Left ventricle myocardium inferior (tissue), 1 donor: Measurements from ENCODE around the gene SLC6A11. TPM values are rescaled to one million over a fixed set of nuclear protein-coding genes. Genes with fewer than 3 reads are reported as not detected.

Source experiments
- DNase-seq: peaks from one replicate; pipeline ENCODE4 v3.0.0-alpha.2; 2020
- H3K27ac ChIP-seq: fragments of 200-600 bp; replicated peaks from 2 replicates; pipeline ENCODE4 v1.8.0; 2021
- H3K27me3 ChIP-seq: fragments of 200-600 bp; 2 replicates; pipeline ENCODE4 v1.8.0; 2021; ENCODE audit warnings: low read depth
- H3K36me3 ChIP-seq: fragments of 200-600 bp; 2 replicates; pipeline ENCODE4 v1.8.0; 2021
- H3K4me1 ChIP-seq: fragments of 200-600 bp; 2 replicates; pipeline ENCODE4 v1.8.0; 2021
- H3K4me3 ChIP-seq: fragments of 200-600 bp; 2 replicates; pipeline ENCODE4 v1.8.0; 2021; ENCODE audit warnings: mild to moderate bottlenecking, moderate library complexity
- H3K9me3 ChIP-seq: fragments of 200-600 bp; replicated peaks from 2 replicates; pipeline ENCODE4 v1.8.0; 2021
- intact Hi-C: fragments of 100-400 bp; cut with micrococcal nuclease; formaldehyde crosslinking; loops from one replicate; pipeline ENCODE4 v1.11.0; 2022
- total RNA-seq: library from RNA; stranded (reverse); fragmentation: NEBNext Ultra II Directional; extraction: Animal tissue kit (Norgen Biotek cat#: 25700); gene quantifications from one replicate; pipeline ENCODE4 v1.2.1, GENCODE V29; 2021
- TF ChIP-seq, protein P1 (sequence below): fragments of 200-600 bp; IDR thresholded peaks from 2 replicates; pipeline ENCODE4 v1.8.0; 2021; ENCODE audit warnings: antibody characterized with exemption, mild to moderate bottlenecking, borderline replicate concordance
- donor health status: DM: no; HTN: yes; CAD: no; lungs with severe emphysema.

Gene SLC6A11
- total RNA-seq, 1 donor from 2014 or later = not detected

DNA sequence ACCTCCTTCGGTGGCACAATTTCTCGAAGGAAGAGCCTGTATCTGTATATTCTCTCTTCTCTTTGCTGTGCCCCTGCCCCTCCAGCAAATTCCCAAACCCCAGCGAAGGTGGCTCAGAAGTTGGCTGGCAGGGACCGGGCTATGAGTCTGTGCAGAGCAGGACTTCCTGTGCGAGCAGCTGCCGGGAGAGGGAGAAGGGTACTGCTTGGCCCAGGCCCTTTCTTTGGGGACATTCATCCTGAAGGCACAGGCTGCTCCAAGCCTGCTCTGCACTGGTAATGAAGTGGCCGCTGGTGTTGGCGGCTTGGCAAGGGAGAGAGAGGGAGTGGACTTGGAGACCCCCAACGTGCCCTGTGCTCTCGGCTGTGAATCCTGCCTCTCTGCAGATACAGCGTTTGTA, 1.5 kb downstream of the SLC6A11 start:
- intact Hi-C loops = no loop called here
- no peak overlapping the region for H3K4me3 ChIP-seq
- no peak overlapping the region for H3K27ac ChIP-seq
- peaks cover 9% of the 10 kb centered on the region for H3K4me1 ChIP-seq
- DNase-seq = no peak
- peaks cover 86% of the 10 kb centered on the region for H3K27me3 ChIP-seq
- H3K36me3 ChIP-seq = no peaks in the 10 kb centered on the region
- TF ChIP-seq, protein P1, sequence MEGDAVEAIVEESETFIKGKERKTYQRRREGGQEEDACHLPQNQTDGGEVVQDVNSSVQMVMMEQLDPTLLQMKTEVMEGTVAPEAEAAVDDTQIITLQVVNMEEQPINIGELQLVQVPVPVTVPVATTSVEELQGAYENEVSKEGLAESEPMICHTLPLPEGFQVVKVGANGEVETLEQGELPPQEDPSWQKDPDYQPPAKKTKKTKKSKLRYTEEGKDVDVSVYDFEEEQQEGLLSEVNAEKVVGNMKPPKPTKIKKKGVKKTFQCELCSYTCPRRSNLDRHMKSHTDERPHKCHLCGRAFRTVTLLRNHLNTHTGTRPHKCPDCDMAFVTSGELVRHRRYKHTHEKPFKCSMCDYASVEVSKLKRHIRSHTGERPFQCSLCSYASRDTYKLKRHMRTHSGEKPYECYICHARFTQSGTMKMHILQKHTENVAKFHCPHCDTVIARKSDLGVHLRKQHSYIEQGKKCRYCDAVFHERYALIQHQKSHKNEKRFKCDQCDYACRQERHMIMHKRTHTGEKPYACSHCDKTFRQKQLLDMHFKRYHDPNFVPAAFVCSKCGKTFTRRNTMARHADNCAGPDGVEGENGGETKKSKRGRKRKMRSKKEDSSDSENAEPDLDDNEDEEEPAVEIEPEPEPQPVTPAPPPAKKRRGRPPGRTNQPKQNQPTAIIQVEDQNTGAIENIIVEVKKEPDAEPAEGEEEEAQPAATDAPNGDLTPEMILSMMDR = no peak
- no peaks in the 10 kb centered on the region for H3K9me3 ChIP-seq

DNA sequence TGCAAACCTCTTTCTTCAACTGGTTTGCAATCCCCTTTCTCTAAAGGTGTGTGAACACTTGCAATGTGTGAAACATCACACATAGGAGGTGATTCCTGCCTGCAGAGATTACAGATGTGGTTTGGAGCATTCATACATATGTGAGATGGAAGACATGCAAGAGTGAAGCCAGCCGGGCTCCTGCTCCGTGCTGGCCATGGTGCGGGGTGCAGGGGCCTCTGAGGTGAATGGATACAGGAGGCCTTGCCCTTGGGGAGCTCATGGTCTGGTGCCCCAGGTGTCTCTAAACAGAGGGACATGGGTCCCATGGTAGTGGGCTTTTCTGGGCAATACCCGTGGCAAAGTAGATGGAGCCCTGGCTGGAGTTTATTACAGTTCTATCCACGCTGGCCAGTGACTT, 6.0 kb downstream of the SLC6A11 start:
- Histone ChIP-seq H3K4me3 (no peak overlapping the region), H3K27ac (no peak overlapping the region), H3K36me3 (no peaks in the 10 kb centered on the region), H3K9me3 (peaks cover 13% of the 10 kb centered on the region), H3K27me3 (peaks cover 60% of the 10 kb centered on the region), H3K4me1 (no peaks in the 10 kb centered on the region)
- intact Hi-C loops = no loop called here
- TF ChIP-seq, protein P1 = no peak
- no peak for DNase-seq

DNA sequence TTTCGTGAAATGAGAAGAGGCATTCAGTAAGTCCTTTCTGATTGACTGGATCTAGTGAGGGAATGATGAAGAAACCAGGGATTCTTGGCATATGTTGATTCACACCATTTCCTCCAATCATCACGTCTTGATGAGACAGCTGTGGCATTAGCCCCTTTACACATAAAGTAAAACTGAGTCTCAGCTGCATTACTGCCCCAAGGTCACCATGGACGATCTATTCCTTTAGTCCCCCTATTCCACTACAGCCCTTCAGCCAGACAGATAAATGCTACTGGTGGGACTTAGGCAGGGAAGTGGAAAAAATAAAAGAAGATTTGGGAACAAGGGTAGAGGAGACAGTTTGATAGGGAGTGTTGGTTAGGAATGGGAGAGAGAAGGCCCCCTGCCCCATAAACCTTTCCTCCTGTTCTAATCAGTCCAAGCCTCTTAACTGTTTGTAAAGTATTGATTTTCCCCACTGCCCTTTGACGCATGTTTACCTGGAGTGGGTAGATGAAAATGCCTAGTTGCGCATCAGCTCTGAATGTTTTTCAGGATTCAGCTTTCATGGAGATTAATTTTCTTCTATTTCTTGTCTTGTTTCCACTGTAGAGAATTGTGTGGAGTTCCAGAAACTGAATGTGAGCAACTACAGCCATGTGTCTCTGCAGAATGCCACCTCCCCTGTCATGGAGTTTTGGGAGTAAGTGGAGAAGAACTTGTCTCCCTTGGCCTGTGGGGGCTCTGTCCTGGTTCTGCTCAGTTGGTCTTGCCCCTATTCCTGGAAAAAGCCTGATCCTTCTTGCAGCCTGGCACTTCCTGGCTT, 6.9 kb downstream of the SLC6A11 start:
- Histone ChIP-seq H3K9me3 (peaks cover 13% of the 10 kb centered on the region), H3K27ac (no peak overlapping the region), H3K4me1 (no peaks in the 10 kb centered on the region), H3K27me3 (peaks cover 51% of the 10 kb centered on the region), H3K4me3 (no peak overlapping the region), H3K36me3 (no peaks in the 10 kb centered on the region)
- no peak for DNase-seq
- TF ChIP-seq, protein P1 = no peak
- intact Hi-C loops = no loop called here

DNA sequence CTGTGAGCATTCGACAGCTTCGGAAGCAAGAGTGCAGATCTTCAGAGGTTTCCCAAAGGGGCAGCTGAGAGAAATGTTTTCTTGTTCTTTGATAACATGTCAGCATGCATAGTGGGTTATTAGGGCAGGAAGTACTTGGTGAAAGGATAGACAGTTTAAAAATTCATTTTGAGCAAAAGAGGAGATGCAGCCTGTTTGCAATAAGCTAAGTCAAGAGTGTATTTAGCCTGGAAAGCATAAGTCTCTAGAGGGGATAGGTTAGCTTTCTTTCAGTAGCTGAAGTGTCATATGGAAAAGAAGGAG, 7.4 kb downstream of the SLC6A11 start:
- Histone ChIP-seq H3K27me3 (peaks cover 46% of the 10 kb centered on the region), H3K4me3 (no peak overlapping the region), H3K9me3 (peaks cover 13% of the 10 kb centered on the region), H3K36me3 (no peaks in the 10 kb centered on the region), H3K27ac (no peak overlapping the region), H3K4me1 (no peaks in the 10 kb centered on the region)
- DNase-seq = no peak
- TF ChIP-seq, protein P1 = no peak
- intact Hi-C loops = no loop called here

DNA sequence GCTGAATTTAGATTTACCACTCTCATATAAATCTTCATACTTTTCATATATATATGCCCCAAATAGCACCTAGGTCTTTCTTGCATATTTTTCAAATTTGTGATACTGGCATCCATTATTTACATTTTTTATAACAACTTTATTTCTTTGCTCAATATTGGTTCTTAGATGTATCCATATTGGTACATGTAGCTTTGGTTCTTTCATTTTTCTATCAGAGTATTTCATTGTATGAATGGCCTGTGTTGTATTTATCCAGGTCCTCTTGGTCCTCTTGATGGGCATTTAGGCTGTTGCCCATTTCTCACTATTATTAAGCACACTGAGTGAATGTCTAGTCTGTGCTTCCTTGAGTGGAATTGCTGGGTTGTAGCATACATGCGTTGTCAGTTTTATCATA, 8.4 kb downstream of the SLC6A11 start:
- Histone ChIP-seq H3K36me3 (no peaks in the 10 kb centered on the region), H3K27ac (no peak overlapping the region), H3K4me1 (no peaks in the 10 kb centered on the region), H3K4me3 (no peak overlapping the region), H3K27me3 (peaks cover 46% of the 10 kb centered on the region), H3K9me3 (peaks cover 13% of the 10 kb centered on the region)
- intact Hi-C loops = no loop called here
- DNase-seq = no peak
- TF ChIP-seq, protein P1 = no peak
